HepG2 (cell line): Measurements from ENCODE around the gene ZFP92. TPM values are rescaled to one million over a fixed set of nuclear protein-coding genes. Genes with fewer than 3 reads are reported as not detected.
A peak's percentile ranks its signal among the peaks of the same experiment; 100 is the strongest.

Source experiments
- ATAC-seq: fragments of 200-7000 bp; cut with Tn5 transposase; 3 replicates; pipeline ENCODE4 v1.9.1; 2020; ENCODE audit warnings: mild to moderate bottlenecking, moderate library complexity
- BruUV-seq: library from RNA; stranded (reverse); fragments of 400-500 nt; replicated peaks from 2 replicates; lab custom pipeline; 2021; lab: Mats Ljungman, UMichigan
- CTCF ChIA-PET: fragments of 300-600 bp; formaldehyde crosslinking; extraction: SDS; loops from one replicate; lab custom pipeline; 2021; ENCODE audit warnings: low total read pairs, inconsistent platforms, low intra/inter-chr PET ratio; lab: Yijun Ruan, JAX
- POLR2A ChIA-PET: fragments of 350-600 bp; sonication (Branson Sonifier 250); formaldehyde crosslinking; loops from one replicate; lab custom pipeline; 2020; ENCODE audit warnings: antibody characterized with exemption, inconsistent platforms; lab: Yijun Ruan, JAX
- DNase-seq: peaks from one replicate; pipeline ENCODE4 v3.0.0-alpha.2; 2015; ENCODE audit warnings: low spot score
- FAIRE-seq: peaks from 3 replicates; lab custom pipeline; 2011; peaks lifted over from hg19 to GRCh38; lab: Jason Lieb, UNC
- H2AFZ ChIP-seq: one replicate; pipeline ENCODE4 v1.6.1; 2011; ENCODE audit warnings: low read length, inconsistent platforms
- H3K27ac ChIP-seq: fragments of 300-600 bp; 3 replicates; pipeline ENCODE4 v1.8.0; 2011; ENCODE audit warnings: mixed run types, mild to moderate bottlenecking, mixed read lengths, low read length, inconsistent platforms; ENCODE audit not compliant: insufficient read depth; ENCODE audit errors: extremely low read length
- H3K27me3 ChIP-seq, 2 experiments: fragments of 200-600 bp in 1 of 2; 2 replicates in 1 of 2; 3 replicates in 1 of 2; pipeline versions ENCODE4 v1.6.0 to v1.8.0; 2011; ENCODE audit warnings: low read length in 2 of 2, mild to moderate bottlenecking in 2 of 2, moderate library complexity in 2 of 2, inconsistent platforms in 1 of 2; ENCODE audit not compliant: insufficient read depth in 2 of 2, control insufficient read depth in 1 of 2
- H3K36me3 ChIP-seq, 2 experiments: fragments of 200-600 bp in 1 of 2; replicated peaks in 1 of 2; 2 replicates in 1 of 2; 3 replicates in 1 of 2; pipeline versions ENCODE4 v1.5.1 to v1.8.0; 2011; ENCODE audit warnings: low read length in 2 of 2, inconsistent platforms in 1 of 2; ENCODE audit not compliant: insufficient read depth in 2 of 2, control insufficient read depth in 1 of 2
- H3K4me1 ChIP-seq: 2 replicates; pipeline ENCODE4 v1.5.1; 2012; ENCODE audit warnings: low read length, inconsistent platforms; ENCODE audit not compliant: insufficient read depth
- H3K4me2 ChIP-seq: 2 replicates; pipeline ENCODE4 v1.6.0; 2011; ENCODE audit warnings: low read depth, low read length, inconsistent platforms
- H3K4me3 ChIP-seq, 3 experiments: fragments of 200-600 bp in 1 of 3; sonication (generic), shearing (Covaris generic) in 1 of 3; replicated peaks in 1 of 3; 2 replicates each; pipeline ENCODE4 v1.5.1; 2011 to 2016; ENCODE audit warnings: low read length in 3 of 3, inconsistent platforms in 2 of 3, low read depth in 2 of 3, mild to moderate bottlenecking in 2 of 3, control low read depth in 1 of 3, mixed read lengths in 1 of 3; ENCODE audit not compliant: insufficient read depth in 1 of 3
- H3K79me2 ChIP-seq: one replicate; pipeline ENCODE4 v1.6.1; 2011; ENCODE audit warnings: low read length, inconsistent platforms; ENCODE audit not compliant: insufficient read depth
- H3K9ac ChIP-seq: 2 replicates; pipeline ENCODE4 v1.6.0; 2011; ENCODE audit warnings: mild to moderate bottlenecking, low read depth, low read length, inconsistent platforms; ENCODE audit not compliant: insufficient read depth
- H3K9me3 ChIP-seq: 2 replicates; pipeline ENCODE4 v1.5.1; 2012; ENCODE audit warnings: mild to moderate bottlenecking, low read length
- H4K20me1 ChIP-seq: 2 replicates; pipeline ENCODE4 v1.6.0; 2011; ENCODE audit warnings: inconsistent platforms, mild to moderate bottlenecking, low read length, moderate library complexity; ENCODE audit not compliant: insufficient read depth
- ARID4A ChIP-seq: sonication (generic); formaldehyde crosslinking; IDR thresholded peaks from 2 replicates; pipeline ENCODE4 v1.5.0; 2020; ENCODE audit warnings: mild to moderate bottlenecking, missing genetic modification reagents, borderline replicate concordance
- ATF7 ChIP-seq, 2 experiments: fragments of 450-650 bp in 1 of 2; sonication (generic) in 1 of 2; formaldehyde crosslinking in 1 of 2; IDR thresholded peaks; 2 replicates each; pipeline versions ENCODE4 v1.4.0 to v1.6.1; 2016 to 2020; ENCODE audit warnings: antibody characterized with exemption in 1 of 2, mild to moderate bottlenecking in 1 of 2, missing genetic modification reagents in 1 of 2
- ZBTB20 ChIP-seq: sonication (generic); formaldehyde crosslinking; IDR thresholded peaks from 2 replicates; pipeline ENCODE4 v1.8.1; 2023; ENCODE audit warnings: missing genetic modification reagents, low read depth, mild to moderate bottlenecking, borderline replicate concordance
- WGBS: methylation state at CpG from one replicate; pipeline ENCODE4 v1.1.6; 2017; ENCODE audit warnings: low lambda C conversion rate; 5-methylcytosine and 5-hydroxymethylcytosine counted together
- in situ Hi-C: cut with HindIII; loops from 2 replicates; pipeline ENCODE4 v1.10.0; 2017; ENCODE audit warnings: low pct_unique_long_range_greater_than_20kb; ENCODE audit not compliant: extremely low pct_ligation_motif_present
- intact Hi-C: fragments of 100-400 bp; cut with micrococcal nuclease; formaldehyde crosslinking; loops from one replicate; pipeline ENCODE4 v1.10.0; 2022; ENCODE audit not compliant: unreplicated experiment
- polyA plus RNA-seq, 8 experiments: library from polyadenylated mRNA; depleted of rRNA in 3 of 8; stranded (reverse) in 7 of 8; unstranded in 1 of 8; fragments of >200 nt; fragmentation: Illumina TruSeq in 4 of 8; extraction: Trizol in 4 of 8; gene quantifications; 2 replicates each; pipeline versions ENCODE4 v1.2.1 to v1.2.3, GENCODE V29; 2011 to 2016; ENCODE audit warnings: low read depth in 4 of 8, missing spikeins in 1 of 8, mixed read lengths in 1 of 8; ENCODE audit not compliant: insufficient read depth in 1 of 8
- total RNA-seq, 5 experiments: library from RNA; depleted of rRNA; stranded (reverse); fragments of >200 nt; fragmentation: Illumina TruSeq; extraction: Trizol; gene quantifications; 2 replicates each; pipeline ENCODE4 v1.2.3, GENCODE V29; 2016; ENCODE audit warnings: low read depth in 1 of 5

Gene ZFP92
- total and polyA plus RNA-seq, 2 of the 13 experiments (the other 11 are each of a cell fraction or from before 2014, with no cell fraction given): 0.02 TPM; not detected in 1

- DNase-seq (no peak), FAIRE-seq (no peak), ATAC-seq (no peak)
- WGBS: 27% methylated on average over 7 of the region's 8 CpGs
- intact Hi-C loops: no loop called here
- Histone ChIP-seq H2AFZ (no peak overlapping the region), H3K27ac (no peak overlapping the region), H3K79me2 (no peaks in the 10 kb centered on the region)
- CTCF ChIA-PET: no interaction called here
- POLR2A ChIA-PET: no interaction called here
- TF ChIP-seq ZBTB20 (CRISPR knock-in tag) (no peak), ATF7 (IDR thresholded peaks at IDR 0.05) (0 out of 2 replicates have a peak, but pooled peaks have one; percentile 34), ATF7 (CRISPR knock-in tag; IDR thresholded peaks at IDR 0.05) (no peak), ARID4A (CRISPR knock-in tag) (no peak)
- TF ChIP-seq, all 625 proteins: peak for 1
- H3K27me3 ChIP-seq: peaks cover 4 to 17% of the 10 kb centered on the region in 2 experiments; a peak in 3 of 5 replicates
- BruUV-seq: no TSS peak
- H3K9ac ChIP-seq: no peak overlapping the region
- no peaks in the 10 kb centered on the region for H3K9me3 ChIP-seq
- in situ Hi-C loops: loop anchor here (10.0 kb wide), 1 partner anchor 383 kb away; no protein-coding TSS in a partner anchor
- H3K4me3 ChIP-seq: no peak overlapping the region
- H4K20me1 ChIP-seq: no peaks in the 10 kb centered on the region
- H3K36me3 ChIP-seq: no peaks in the 10 kb centered on the region
- H3K4me1 ChIP-seq: peaks cover 4% of the 10 kb centered on the region; the same call in 1 of the 2 replicates
- H3K4me2 ChIP-seq: no peak overlapping the region
Observed at GRCh38 chrX:153417637-153418036, 6.4 kb downstream of the ZFP92 start.
